ENCODE results near the gene ORMDL1. TPM values are rescaled to one million over a fixed set of nuclear protein-coding genes. Genes with fewer than 3 reads are reported as not detected.

The ORMDL1 gene
- total and polyA plus RNA-seq, 4 donors, result 22.1 to 64.9 (median 34.2) TPM

DNA sequence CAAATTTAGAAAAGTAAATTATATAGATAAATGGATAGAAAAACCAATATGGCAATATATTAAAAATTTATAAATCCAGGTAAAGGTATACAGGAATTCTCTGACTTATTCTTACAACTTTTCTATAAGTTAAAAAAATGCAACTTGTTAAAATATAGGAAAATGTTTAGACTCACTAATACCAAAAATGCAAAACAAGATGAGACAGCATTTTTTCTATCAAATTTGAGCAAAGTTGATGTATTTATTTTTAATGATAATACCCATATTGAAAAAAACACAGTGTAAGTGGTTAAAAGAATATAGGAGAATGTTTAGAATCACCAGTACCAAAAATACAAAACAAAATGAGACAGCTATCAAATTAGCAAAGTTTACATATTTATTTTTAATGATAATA, 57.3 kb downstream of the ORMDL1 start:
- Histone ChIP-seq H3K9ac (ENCODE audit: low read depth in 1 of 2, low read length in 2 of 2) (no peak overlapping the region), H3K36me3 (ENCODE audit: control insufficient read depth in 4 of 4, insufficient read depth in 3 of 4, low read depth in 1 of 4, low read length in 3 of 4) (peaks cover 0 to 4% (median 2%) of the 10 kb centered on the region in 4 donors), H3K4me3 (ENCODE audit: low read depth in 1 of 3, low read length in 3 of 3) (no peak overlapping the region), H3K27ac (ENCODE audit: low read depth in 1 of 2, low read length in 2 of 2) (no peak overlapping the region), H3K9me3 (ENCODE audit: control insufficient read depth in 4 of 4, low read length in 3 of 4) (no peaks in the 10 kb centered on the region), H3K27me3 (ENCODE audit: control insufficient read depth in 4 of 4, insufficient read depth in 4 of 4, low read length in 3 of 4) (no peaks in the 10 kb centered on the region), H3K4me1 (ENCODE audit: control insufficient read depth in 4 of 4, insufficient read depth in 4 of 4, low read length in 3 of 4) (no peaks in the 10 kb centered on the region)
- TF ChIP-seq YY1 (IDR thresholded peaks at IDR 0.05) (no peak), HNF4A (conservative IDR thresholded peaks at IDR 0.05) (no peak), FOXA2 (IDR thresholded peaks at IDR 0.05) (no peak), RXRA (IDR thresholded peaks at IDR 0.05) (no peak), RAD21 (IDR thresholded peaks at IDR 0.05) (no peak), NR2F2 (IDR thresholded peaks at IDR 0.05) (no peak), JUND (IDR thresholded peaks at IDR 0.05) (no peak), TAF1 (conservative IDR thresholded peaks at IDR 0.05) (no peak)
- TF ChIP-seq, protein P1, sequence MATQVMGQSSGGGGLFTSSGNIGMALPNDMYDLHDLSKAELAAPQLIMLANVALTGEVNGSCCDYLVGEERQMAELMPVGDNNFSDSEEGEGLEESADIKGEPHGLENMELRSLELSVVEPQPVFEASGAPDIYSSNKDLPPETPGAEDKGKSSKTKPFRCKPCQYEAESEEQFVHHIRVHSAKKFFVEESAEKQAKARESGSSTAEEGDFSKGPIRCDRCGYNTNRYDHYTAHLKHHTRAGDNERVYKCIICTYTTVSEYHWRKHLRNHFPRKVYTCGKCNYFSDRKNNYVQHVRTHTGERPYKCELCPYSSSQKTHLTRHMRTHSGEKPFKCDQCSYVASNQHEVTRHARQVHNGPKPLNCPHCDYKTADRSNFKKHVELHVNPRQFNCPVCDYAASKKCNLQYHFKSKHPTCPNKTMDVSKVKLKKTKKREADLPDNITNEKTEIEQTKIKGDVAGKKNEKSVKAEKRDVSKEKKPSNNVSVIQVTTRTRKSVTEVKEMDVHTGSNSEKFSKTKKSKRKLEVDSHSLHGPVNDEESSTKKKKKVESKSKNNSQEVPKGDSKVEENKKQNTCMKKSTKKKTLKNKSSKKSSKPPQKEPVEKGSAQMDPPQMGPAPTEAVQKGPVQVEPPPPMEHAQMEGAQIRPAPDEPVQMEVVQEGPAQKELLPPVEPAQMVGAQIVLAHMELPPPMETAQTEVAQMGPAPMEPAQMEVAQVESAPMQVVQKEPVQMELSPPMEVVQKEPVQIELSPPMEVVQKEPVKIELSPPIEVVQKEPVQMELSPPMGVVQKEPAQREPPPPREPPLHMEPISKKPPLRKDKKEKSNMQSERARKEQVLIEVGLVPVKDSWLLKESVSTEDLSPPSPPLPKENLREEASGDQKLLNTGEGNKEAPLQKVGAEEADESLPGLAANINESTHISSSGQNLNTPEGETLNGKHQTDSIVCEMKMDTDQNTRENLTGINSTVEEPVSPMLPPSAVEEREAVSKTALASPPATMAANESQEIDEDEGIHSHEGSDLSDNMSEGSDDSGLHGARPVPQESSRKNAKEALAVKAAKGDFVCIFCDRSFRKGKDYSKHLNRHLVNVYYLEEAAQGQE (IDR thresholded peaks at IDR 0.05), result no peak
- TF ChIP-seq, protein P2, sequence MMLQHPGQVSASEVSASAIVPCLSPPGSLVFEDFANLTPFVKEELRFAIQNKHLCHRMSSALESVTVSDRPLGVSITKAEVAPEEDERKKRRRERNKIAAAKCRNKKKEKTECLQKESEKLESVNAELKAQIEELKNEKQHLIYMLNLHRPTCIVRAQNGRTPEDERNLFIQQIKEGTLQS (IDR thresholded peaks at IDR 0.05), result no peak
- DNase-seq (ENCODE audit: low spot score), result no peak

DNA sequence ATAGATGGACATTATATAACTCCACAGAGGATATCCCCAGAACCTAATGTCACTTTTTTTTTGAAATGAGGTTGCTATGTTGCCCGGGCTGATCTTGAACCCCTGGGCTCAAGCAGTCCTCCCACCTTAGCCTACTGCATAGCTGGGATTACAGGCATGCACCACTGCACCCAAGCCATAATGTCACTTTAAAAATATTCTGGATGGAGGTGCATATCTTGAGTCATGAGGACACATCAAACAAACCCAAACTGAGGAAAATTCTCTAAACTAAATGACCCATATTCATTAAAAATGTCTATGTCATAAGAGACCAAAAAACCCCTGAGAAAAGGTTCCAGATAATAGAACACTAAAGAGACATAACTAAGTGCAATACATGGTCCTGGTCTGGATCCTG, 57.9 kb downstream of the ORMDL1 start:
- 95% methylated on average over 1 of the region's 1 CpG for WGBS
- Histone ChIP-seq H3K27ac (ENCODE audit: low read depth in 1 of 2, low read length in 2 of 2) (no peak overlapping the region), H3K9me3 (ENCODE audit: control insufficient read depth in 4 of 4, low read length in 3 of 4) (no peaks in the 10 kb centered on the region), H3K4me3 (ENCODE audit: low read depth in 1 of 3, low read length in 3 of 3) (no peak overlapping the region), H3K27me3 (ENCODE audit: control insufficient read depth in 4 of 4, insufficient read depth in 4 of 4, low read length in 3 of 4) (no peaks in the 10 kb centered on the region), H3K4me1 (ENCODE audit: control insufficient read depth in 4 of 4, insufficient read depth in 4 of 4, low read length in 3 of 4) (no peaks in the 10 kb centered on the region), H3K36me3 (ENCODE audit: control insufficient read depth in 4 of 4, insufficient read depth in 3 of 4, low read depth in 1 of 4, low read length in 3 of 4) (peaks cover 0 to 4% (median 2%) of the 10 kb centered on the region in 4 donors), H3K9ac (ENCODE audit: low read depth in 1 of 2, low read length in 2 of 2) (no peak overlapping the region)
- TF ChIP-seq, protein P3, sequence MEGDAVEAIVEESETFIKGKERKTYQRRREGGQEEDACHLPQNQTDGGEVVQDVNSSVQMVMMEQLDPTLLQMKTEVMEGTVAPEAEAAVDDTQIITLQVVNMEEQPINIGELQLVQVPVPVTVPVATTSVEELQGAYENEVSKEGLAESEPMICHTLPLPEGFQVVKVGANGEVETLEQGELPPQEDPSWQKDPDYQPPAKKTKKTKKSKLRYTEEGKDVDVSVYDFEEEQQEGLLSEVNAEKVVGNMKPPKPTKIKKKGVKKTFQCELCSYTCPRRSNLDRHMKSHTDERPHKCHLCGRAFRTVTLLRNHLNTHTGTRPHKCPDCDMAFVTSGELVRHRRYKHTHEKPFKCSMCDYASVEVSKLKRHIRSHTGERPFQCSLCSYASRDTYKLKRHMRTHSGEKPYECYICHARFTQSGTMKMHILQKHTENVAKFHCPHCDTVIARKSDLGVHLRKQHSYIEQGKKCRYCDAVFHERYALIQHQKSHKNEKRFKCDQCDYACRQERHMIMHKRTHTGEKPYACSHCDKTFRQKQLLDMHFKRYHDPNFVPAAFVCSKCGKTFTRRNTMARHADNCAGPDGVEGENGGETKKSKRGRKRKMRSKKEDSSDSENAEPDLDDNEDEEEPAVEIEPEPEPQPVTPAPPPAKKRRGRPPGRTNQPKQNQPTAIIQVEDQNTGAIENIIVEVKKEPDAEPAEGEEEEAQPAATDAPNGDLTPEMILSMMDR (IDR thresholded peaks at IDR 0.05; ENCODE audit: low read depth, low read length, missing input control), result no peak
- TF ChIP-seq, protein P4, sequence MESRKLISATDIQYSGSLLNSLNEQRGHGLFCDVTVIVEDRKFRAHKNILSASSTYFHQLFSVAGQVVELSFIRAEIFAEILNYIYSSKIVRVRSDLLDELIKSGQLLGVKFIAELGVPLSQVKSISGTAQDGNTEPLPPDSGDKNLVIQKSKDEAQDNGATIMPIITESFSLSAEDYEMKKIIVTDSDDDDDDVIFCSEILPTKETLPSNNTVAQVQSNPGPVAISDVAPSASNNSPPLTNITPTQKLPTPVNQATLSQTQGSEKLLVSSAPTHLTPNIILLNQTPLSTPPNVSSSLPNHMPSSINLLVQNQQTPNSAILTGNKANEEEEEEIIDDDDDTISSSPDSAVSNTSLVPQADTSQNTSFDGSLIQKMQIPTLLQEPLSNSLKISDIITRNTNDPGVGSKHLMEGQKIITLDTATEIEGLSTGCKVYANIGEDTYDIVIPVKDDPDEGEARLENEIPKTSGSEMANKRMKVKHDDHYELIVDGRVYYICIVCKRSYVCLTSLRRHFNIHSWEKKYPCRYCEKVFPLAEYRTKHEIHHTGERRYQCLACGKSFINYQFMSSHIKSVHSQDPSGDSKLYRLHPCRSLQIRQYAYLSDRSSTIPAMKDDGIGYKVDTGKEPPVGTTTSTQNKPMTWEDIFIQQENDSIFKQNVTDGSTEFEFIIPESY (IDR thresholded peaks at IDR 0.05), result no peak
- TF ChIP-seq HNF4G (IDR thresholded peaks at IDR 0.05), result no peak
- TF ChIP-seq YY1 (IDR thresholded peaks at IDR 0.05), result no peak
- no peak for TF ChIP-seq HNF4A (conservative IDR thresholded peaks at IDR 0.05)
- no peak for TF ChIP-seq JUND (IDR thresholded peaks at IDR 0.05)
- TF ChIP-seq, protein P5, sequence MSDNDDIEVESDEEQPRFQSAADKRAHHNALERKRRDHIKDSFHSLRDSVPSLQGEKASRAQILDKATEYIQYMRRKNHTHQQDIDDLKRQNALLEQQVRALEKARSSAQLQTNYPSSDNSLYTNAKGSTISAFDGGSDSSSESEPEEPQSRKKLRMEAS (IDR thresholded peaks at IDR 0.05), result no peak
- no peak for TF ChIP-seq RXRA (IDR thresholded peaks at IDR 0.05)
- TF ChIP-seq, protein P2 (IDR thresholded peaks at IDR 0.05), result no peak
- no peak for TF ChIP-seq TAF1 (conservative IDR thresholded peaks at IDR 0.05)
- no peak for TF ChIP-seq FOXA2 (IDR thresholded peaks at IDR 0.05)
- TF ChIP-seq FOXA1 (IDR thresholded peaks at IDR 0.05), result no peak
- no peak for TF ChIP-seq RAD21 (IDR thresholded peaks at IDR 0.05)
- TF ChIP-seq EGR1 (IDR thresholded peaks at IDR 0.05; ENCODE audit: low read depth in 2 of 2), result no peak
- no peak for TF ChIP-seq NR2F2 (IDR thresholded peaks at IDR 0.05)
- TF ChIP-seq, protein P1 (IDR thresholded peaks at IDR 0.05), result no peak
- no peak for TF ChIP-seq GABPA (IDR thresholded peaks at IDR 0.05 in 1 of 2, conservative IDR thresholded peaks at IDR 0.05 in 1 of 2)
- TF ChIP-seq SP1 (IDR thresholded peaks at IDR 0.05), result no peak
- no peak for DNase-seq (ENCODE audit: low spot score)
